GM12872 (cell line): Measurements from ENCODE around the gene ATOH8.

Source experiments
- CTCF ChIP-seq: IDR thresholded peaks from 3 replicates; pipeline ENCODE4 v1.5.1; 2011; ENCODE audit warnings: low read depth, mild to moderate bottlenecking, low read length, moderate library complexity; ENCODE audit not compliant: insufficient read depth

Gene ATOH8

GRCh38 chr2:85826990-85827878 is 73.4 kb downstream of the ATOH8 start:
- TF ChIP-seq CTCF, result peak; percentile 89

GRCh38 chr2:85827879-85828569 is 74.2 kb downstream of the ATOH8 start:
- TF ChIP-seq CTCF, result no peak

- no peak for TF ChIP-seq CTCF
Measured at GRCh38 chr2:85828725-85829124, 74.9 kb downstream of the ATOH8 start.

GRCh38 chr2:85830645-85831044 is 76.9 kb downstream of the ATOH8 start:
- peak; percentile 48; the same call in 2 of the 3 replicates for TF ChIP-seq CTCF

GRCh38 chr2:85831735-85832134 is 77.9 kb downstream of the ATOH8 start:
- no peak for TF ChIP-seq CTCF

GRCh38 chr2:85834466-85834865 is 80.7 kb downstream of the ATOH8 start:
- TF ChIP-seq CTCF, result no peak
